Activated CD4-positive, alpha-beta T cell treated with anti-CD3 and anti-CD28 coated beads, Interleukin-2, amount 50 U/mL, for 16 hours (primary cell): ENCODE measurements around the gene OTOP3.

Source experiments
- DNase-seq: peaks from one replicate; pipeline ENCODE4 v3.0.0-alpha.2; 2020

Gene OTOP3

DNA sequence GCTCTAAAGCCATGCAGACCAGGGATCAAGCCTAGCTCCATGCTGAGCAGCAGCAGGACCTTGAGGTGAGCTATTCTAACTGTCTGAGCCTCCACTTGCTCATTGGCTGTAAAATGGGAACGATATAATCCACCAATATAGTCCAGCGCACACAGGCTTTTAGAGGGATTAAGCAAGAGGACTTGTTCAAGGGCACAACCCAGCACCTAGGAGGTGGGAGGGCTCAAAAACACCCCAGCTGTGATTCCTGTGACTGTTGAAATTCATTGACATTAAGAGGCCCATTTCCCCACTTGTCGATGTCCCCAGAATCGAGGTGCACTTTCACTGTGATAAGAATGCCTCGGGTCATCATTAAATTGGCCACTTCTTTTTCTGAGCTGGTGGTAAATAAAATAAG is 16.8 kb upstream of the OTOP3 start:
- no peak for DNase-seq

DNA sequence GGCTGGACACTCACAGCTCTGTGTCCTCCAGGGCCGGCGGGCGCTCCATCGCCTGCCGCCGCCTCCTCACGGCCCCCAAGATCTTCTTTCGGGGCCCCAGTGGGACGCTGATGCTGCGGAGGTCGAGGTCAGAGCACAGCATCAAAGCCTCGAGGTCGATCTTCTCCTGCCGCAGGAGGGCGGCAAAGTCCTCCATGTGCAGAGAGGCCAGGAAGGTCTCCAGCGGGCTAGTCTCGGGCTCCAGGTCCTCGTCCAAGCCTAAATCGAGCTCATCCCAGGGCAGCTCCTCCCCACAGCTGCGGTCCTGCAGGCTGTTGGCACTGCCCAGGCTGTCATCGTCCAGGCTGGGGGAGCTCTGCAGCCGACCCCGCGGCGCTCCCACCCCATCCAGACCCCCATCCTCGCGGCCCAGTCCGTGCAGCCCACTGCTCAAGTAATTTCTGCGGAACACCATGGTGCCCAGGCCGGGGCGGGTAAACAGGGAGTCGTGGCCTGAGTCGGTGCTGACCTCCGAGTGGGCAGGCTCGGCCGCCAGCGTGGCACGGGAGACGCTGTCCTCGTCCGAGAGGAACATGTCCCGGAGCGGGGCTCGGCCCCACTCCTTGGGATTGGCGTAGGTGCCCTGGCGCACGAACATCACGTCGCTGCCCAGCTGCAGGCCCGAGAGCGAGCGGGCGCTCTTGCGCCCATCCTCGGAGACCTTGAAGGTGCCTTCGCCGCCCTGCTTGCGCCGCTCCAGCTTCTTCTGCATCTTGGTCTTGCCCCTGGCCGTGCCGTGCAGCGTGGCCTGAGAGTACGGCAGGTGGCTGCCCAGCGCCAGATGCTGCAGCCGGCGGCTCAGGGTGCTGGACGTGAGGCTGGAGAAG is 16.0 kb upstream of the OTOP3 start:
- peak; percentile 9 for DNase-seq

DNA sequence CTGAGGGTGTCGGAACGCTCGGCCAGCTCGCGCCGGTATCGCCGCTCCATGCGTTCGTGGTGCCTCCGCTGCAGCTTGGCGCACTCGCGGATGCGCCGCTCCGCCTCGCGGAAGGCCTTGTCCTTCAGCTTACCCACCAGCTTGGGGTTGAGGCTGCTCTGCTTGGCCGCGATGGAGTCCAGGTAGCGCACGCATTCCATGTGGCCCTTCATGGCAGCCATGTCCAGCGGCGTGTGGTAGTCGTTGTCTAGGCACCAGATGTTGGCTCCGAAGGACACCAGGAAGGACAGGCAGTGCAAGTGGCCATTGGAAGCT is 15.4 kb upstream of the OTOP3 start:
- no peak for DNase-seq

DNA sequence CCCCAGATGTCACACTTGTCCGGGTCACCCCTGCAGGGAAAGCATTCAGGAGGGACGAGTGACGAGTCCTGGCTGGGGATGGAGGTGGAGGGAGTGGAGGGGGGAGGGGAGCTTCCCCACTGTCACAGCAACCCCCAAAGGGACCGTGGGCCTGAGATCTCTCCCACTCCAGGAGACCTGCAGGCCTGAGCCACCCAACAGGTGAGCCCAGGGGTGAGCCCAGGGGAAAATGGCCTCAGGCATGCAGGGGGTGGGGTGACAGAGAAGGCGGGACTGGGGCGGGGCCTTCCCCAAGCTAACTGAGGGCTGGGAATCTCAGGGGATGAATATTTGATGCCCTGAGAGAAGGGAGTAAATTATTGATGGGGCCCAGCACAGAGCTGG is 15.1 kb upstream of the OTOP3 start:
- no peak for DNase-seq

DNA sequence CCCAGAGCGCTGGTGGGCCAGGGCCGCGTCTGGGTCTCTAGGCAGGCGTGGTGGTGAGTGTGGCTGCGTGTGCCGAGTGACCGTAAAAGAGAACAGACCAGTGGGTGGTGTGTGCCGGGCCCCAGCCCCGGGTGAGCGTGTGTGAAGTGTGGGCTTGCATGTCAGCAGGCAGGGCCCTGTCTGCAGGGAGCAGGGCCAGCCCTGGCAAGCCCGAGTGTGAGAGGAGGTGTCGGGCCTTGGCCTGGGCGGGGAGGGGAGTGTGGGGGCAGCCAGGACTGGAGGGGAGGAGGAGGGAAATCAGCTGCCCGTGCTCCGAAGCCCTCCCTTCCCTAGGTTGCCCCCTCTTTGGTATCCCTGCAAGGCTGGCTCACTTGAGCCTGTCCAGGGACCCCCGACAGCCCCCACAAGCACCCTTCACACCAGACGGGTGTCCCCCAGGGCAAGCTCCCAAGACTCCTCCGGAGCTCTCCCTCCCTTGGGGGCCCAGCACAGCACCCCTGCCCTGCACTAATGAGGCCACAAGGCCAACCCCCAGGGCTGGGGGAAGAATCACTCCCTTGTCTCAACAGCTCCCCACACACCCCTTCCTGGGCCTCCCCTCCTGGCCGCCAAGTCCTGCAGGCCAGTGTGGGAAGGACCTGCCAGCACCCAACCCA is 14.5 kb upstream of the OTOP3 start:
- DNase-seq = no peak

DNA sequence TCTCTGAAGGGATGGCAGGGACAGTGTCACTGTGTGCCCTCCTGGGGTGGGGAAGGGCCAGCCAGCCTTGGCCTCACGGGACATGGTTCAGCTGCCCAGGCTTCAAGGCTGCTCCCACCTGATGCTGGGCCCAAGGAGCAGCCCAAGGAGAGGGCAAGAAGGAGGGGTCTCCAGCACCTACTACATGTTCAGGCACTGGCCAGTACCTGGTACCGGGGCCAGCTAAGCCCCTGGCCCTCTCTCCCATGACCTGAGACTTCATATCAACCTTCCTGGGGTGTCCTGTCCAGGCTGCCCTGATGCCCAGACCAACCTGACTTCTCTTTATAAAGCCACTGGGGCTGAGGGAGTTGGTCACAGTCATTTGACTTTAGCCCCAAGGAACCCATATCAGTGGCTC is 13.9 kb upstream of the OTOP3 start:
- no peak for DNase-seq

DNA sequence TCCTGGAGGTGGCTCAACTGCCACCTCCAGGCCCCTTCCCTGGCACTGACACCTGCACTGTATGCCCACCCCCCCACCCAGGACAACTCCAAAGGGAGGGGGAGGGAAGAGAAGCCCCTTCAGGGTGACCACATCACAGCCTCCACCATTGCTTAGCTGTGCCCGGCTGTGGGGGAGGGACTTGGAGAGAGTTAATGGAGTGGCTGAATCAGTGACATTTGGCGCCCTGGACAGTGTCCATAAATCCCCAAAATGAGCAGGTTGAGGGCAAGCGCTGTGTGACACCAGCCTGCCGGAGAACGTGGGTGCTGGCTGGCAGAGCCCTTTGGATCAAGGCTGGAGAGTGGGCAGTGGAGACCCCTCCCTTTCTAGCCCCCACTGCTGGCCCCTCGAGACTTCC is 13.5 kb upstream of the OTOP3 start:
- DNase-seq = no peak

DNA sequence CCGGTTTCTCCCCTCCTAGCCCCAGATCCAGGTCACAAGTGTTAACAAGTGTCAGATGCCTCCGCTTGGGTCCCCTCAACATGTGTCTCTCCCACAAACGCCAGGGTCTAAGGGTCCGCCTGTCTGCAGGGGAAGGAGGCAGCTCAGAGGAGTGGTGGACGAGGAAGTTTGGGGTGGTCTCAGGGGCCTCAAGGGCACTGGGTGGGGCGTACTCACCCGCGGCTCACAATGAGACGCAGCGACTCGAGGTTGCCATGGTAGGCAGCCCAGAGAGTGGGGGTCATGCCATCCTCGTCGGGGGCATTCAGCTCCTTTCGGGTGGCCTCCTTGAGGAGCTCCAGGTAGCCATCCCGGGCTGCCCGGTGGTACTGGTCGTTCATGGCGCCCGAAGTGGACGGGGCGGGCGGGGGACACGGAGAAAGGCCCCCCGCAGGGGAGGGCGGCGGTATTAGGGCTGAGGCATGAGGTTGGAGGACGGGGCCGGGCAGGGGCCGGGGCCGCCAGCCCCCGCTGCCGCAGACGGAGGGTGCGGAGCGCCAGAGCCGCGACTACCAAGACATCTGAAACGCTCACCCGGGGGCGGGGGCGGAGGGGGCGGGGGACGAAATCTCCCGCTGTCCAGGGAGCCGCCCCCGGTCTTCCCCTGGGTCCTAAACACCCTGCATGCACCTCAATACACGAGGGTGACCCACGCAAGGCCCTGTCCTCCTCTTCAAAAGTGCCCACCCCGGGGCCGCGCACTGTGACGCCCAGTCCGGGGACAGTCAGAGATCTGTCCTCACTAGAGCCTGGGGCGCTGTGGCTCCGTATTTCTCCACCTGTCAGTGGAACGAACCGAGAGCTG is 12.8 kb upstream of the OTOP3 start, which contains the start of gene USH1G:
Gene USH1G (minus strand): TSS at position 562 of the 844 bp plus-strand sequence. CDS start 182 bp downstream, at position 380.
- DNase-seq = no peak

DNA sequence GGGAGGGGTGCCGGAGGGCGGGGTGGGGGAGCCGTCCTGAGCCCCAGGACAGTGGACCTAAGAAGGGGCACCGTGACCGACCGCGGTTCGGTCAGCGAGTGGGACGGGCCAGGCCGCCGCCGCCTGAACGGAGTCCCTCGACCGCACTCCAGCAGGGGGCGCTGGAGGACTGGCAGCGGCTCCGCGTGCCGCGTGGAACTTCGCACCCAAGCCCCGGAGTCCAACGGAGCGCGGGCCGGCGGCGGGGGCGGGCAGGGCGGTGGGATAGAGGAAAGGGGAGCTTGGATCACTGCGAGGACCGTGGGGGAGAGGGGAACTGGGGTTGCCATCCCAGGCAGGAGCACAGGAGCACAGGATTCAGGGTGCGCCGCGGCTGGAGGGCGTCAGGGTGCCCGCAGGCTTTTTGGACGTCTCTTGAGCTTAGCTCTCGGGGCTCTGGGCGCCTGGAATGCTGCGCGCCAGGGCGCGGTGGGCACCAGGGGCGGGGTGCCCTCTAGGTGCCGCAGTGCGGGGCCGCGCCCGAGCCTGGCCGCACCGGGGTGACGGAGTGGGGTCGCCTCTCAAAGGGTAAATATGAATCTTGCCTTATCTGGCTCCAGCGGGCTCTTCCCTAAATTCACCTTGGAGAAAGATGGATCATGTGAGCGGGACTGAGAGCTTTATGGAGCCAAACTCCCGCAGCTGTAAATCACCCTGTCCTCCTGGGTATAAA is 12.0 kb upstream of the OTOP3 start:
- peak; percentile 64 for DNase-seq

DNA sequence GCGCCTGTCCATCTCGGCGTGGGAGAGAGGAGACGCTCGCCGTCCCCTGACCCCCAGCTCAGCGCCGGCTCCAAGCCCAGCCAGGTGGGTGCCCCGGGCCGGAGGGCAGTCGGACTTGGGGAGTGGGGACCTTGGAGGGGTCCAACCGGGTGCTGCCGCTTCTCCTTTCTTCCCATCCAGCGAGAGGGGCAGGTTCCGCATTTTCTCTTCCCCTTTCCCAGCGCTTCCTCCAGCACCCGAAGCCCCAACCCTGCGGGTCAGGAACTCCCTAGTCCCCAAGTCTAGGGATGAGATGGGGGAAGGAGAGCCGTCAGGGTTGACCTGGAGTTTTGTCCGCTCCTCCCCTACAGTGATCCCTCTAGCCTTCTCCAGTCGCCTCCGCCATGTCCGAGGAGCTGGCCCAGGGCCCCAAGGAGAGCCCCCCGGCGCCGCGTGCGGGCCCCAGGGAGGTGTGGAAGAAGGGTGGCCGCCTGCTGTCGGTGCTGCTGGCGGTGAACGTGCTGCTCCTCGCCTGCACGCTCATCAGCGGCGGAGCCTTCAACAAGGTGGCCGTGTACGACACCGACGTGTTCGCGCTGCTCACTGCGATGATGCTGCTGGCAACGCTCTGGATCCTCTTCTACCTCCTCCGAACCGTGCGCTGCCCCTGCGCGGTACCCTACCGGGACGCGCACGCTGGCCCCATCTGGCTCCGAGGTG is 11.3 kb upstream of the OTOP3 start, which contains the start of gene OTOP2:
Gene OTOP2 (plus strand): TSS at position 24 of the 699 bp plus-strand sequence. CDS start 360 bp downstream, at position 384.
- DNase-seq = no peak

DNA sequence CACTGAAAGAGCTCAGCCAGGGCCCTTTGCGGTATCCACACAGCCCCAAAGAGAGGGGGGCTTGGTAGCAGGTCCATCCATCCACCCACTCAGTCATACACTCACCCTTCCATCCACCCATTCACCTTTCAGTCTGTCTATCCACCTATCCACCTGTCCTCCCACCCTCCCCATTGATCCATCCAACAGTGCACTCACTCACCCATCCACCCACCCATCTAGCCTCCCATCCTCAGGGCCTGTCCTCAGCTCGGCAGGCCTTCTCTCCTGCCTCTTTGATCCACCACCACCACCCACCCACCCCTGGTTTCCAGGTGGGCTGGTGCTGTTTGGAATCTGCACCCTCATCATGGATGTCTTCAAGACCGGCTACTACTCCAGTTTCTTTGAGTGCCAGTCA is 10.5 kb upstream of the OTOP3 start:
- DNase-seq = no peak

DNA sequence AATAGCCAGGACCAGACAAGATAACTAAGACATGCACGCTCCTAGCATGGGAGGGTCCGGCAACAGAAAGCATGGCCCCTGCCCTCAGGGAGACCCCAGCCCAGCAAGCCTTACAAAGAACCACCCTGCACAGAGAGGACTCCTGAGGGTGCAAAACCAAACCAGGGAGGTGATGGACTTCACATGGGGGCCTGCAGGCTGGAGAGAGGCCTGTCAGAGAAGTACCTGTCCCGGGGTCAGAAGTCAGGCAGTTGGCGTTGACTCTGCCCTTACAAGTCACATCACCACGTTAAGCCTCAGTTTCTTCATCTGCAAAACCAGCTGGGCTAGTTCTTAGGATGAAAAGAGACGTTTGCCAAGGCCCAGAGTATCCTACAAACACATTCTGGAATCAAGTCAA is 6.9 kb upstream of the OTOP3 start:
- no peak for DNase-seq

DNA sequence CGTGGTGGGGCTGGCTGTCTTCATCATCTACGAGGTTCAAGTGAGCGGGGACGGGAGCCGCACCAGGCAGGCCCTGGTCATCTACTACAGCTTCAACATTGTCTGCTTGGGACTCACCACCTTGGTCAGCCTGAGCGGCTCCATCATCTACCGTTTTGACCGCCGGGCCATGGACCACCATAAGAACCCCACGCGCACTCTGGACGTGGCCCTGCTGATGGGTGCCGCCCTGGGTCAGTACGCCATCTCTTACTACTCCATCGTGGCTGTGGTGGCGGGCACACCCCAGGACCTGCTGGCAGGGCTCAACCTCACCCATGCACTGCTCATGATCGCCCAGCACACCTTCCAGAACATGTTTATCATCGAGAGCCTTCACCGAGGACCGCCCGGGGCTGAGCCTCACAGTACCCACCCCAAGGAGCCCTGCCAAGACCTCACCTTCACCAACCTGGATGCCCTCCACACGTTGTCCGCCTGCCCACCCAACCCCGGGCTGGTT is 5.1 kb upstream of the OTOP3 start:
- DNase-seq = no peak

DNA sequence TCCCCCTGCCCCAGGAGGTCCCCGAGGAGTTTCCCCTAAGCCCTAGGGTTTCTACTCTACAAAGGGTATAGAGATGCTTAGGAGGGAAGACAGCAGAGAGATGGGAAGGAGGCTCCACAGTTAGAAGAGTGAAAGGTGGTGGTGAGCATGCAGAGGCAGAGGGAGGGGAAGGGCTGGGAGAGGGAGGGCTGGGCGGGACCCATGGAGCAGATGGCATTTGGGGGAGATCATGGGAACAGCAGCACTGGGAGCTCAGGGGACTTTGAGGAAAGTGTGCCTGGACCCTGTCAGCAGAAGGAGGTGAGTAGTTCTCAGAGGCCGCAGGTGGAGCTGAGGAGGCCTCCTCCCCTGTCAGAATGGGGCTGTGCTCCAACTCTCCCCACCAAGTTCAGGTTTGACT is 650 bp upstream of the OTOP3 start:
- no peak for DNase-seq

DNA sequence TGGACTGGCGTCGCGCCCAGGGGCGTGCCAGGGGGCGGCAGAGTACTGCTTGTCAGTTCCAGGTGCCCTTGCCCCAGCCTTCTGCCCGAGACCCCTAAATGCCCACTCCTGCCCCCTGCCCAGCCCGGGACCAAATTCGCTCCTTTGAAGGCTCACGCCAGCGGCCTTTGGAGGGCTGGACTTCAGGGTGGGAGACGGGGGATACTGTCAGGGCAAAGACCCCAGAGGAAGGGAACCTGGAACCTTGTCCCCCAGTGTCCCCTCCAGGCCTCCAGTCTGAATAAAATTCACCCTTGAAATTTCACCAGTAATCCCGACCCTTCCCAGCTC is 737 bp downstream of the OTOP3 start:
- DNase-seq = no peak

DNA sequence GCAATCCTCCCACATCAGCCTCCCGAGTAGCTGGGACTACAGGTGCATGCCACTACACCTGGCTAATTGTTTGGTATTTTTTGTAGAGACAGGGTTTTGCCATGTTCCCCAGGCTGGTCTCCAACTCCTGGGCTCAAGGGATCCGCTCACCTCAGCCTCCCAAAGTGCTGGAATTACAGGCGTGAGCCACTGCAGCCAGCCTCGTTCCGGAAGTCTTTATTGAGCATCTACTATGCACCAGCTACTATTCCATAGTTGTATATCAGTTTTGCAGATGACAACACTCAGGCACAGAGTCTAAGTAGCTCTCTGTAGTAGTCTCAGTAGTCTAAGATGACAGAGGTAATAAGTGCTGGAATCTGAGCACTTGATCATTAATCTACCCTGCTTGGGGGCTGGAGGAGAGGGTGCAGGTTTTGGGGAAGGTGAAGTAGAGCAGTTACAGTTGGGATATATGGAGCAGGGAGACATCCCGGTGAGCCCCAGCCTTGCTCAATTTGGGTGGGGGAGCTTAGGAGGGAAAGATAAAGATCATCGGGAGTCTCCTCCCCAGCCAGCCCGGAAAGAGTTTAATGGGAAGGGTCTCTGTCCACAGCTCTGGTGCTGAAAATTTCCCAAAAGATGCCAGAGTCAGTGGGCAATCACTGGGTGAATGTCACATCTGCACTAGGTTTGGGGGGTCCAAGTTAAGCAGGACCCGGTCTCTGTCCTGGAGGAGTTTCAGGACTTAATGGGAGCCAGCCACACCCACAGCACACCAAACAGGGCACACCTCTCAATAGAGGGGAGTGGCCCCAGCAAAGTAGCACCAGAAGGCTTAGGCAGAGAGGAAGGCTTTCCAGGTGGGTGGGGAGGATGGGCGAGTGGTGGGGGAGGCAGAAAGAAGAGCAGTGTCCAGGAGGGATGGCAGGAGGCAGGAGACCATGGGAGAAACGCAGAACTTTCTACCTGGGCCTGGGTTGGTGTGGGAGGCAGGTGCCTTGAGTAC is 1.7 kb downstream of the OTOP3 start:
- no peak for DNase-seq

DNA sequence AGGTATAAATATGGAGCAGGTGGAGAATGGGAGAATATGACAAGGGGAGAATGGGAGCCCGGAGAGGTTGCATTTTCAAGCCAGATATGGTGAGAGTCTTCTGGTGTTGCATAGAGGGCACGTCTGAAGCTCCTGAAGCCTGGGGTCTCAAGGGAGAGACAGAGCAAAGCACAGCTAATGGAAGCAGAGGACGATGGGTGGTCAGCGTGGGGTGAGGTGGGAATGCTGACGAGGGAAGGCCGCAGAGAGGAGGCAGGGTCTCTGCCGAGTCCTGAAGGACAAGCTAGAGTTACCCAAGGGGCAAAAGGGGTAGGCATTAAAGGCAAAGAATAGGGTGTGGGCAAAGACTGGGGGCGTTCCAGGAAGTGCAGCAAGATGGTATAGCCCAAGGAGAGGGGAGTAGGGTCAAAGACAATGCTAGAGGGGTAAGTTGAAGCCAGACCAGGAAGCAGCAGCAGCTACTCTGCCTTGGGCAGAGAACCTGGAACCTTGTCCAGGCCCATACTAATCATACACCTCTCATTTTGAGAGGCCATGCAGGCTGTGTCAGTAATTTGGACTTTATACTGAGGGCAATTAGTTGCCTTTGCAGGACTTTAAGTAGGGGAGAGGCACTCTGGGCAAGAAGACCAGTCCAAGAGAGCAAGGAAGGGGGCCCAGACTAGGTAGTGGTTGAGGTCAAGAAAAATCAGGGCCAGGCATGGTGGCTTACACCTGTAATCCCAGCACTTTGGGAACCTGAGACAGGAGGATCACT is 2.7 kb downstream of the OTOP3 start:
- no peak for DNase-seq

DNA sequence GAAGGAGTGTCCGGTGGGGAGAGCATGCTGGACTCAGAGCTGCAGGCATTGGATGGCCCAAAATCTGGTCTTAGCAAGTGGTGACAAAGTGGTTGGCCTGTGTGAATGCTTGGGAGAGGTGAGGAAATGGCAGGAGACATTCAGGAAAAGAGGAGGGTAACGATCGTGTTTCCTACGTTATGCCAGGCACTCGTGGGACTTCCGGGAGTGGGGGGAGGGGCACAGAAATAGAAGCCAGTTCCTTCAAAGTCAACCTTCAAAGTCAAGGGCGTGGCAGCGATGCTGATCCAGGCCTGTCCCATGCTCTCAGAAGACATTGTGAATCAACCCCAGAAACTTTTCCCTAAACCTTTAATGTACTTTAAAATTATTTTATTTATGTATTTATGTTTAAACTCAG is 3.8 kb downstream of the OTOP3 start:
- no peak for DNase-seq

DNA sequence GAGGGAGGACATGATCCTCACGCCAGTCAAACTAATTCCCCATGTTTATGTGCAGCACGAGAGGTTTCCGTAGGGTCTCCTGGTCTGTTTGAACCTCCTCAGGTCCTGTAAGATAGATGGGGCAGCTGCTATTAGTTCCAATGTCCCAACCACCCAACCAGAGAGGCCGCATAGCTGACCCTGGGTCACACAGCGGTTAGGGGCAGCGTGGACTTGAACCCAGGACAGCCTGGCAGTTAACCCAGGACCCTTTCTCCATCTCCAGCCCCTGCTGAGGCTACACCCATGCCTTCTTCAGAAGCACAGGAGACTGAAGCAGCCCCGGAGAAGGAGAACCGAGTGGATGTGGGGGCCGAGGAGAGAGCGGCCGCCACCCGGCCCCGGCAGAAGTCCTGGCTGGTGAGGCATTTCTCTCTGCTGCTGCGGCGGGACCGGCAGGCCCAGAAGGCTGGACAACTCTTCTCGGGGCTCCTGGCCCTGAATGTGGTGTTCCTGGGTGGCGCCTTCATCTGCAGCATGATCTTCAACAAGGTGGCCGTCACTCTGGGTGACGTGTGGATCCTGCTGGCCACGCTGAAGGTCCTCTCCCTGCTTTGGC is 5.5 kb downstream of the OTOP3 start:
- DNase-seq = no peak
